OCI-LY7 (cell line): ENCODE data around the gene PRTN3.

Experiments used
- EZH2phosphoT487 ChIP-seq: fragments of 200-600 bp; sonication (generic); IDR thresholded peaks from 2 replicates; pipeline ENCODE4 v1.6.1; 2018; ENCODE audit warnings: low read depth, borderline replicate concordance, mild to moderate bottlenecking, mixed run types, antibody characterized with exemption, low read length, moderate library complexity, mixed read lengths
- TF ChIP-seq, protein P1 (sequence below): fragments of 200-600 bp; sonication (generic); conservative IDR thresholded peaks from 2 replicates; pipeline ENCODE4 v1.5.1; 2014; ENCODE audit warnings: mild to moderate bottlenecking, antibody characterized with exemption, low read length, moderate library complexity, mixed read lengths

- TF ChIP-seq, protein P1, sequence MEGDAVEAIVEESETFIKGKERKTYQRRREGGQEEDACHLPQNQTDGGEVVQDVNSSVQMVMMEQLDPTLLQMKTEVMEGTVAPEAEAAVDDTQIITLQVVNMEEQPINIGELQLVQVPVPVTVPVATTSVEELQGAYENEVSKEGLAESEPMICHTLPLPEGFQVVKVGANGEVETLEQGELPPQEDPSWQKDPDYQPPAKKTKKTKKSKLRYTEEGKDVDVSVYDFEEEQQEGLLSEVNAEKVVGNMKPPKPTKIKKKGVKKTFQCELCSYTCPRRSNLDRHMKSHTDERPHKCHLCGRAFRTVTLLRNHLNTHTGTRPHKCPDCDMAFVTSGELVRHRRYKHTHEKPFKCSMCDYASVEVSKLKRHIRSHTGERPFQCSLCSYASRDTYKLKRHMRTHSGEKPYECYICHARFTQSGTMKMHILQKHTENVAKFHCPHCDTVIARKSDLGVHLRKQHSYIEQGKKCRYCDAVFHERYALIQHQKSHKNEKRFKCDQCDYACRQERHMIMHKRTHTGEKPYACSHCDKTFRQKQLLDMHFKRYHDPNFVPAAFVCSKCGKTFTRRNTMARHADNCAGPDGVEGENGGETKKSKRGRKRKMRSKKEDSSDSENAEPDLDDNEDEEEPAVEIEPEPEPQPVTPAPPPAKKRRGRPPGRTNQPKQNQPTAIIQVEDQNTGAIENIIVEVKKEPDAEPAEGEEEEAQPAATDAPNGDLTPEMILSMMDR: no peak
- no peak for TF ChIP-seq EZH2phosphoT487
Observed at GRCh38 chr19:801030-801860, 39.6 kb upstream of the PRTN3 start.
